Measurements from ENCODE around the gene PAX7.

PAX7 gene

DNA sequence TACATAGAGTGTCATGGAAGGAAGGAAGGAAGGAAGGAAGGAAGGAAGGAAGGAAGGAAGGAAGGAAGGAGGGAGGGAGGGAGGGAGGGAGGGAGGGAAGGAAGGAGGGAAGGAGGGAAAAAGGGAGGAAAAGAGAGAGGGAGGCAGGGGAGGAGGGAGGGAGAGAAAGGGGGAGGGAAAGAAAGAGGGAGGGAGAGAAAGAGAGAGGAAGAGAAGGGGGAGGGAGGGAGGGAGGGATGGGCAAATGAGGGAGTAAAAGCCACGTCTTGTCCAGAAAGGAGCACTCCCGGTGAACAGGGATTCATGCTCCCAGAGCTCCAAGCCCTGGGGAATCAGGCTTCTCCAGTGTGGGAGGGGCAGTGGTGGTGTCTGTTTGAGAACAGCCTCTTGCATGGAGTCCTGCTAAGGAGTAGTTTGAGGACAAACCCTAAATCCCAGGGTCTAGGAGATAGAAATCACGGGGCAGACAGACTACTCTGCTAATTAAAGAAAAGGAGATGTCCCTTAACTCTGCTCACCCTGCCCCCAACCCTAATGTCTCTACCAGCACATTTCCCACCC lies 157.3 kb downstream of the PAX7 start:
- in situ Hi-C loops (cut with MboI; ENCODE audit: low sequenced_read_pairs), result no loop called here

DNA sequence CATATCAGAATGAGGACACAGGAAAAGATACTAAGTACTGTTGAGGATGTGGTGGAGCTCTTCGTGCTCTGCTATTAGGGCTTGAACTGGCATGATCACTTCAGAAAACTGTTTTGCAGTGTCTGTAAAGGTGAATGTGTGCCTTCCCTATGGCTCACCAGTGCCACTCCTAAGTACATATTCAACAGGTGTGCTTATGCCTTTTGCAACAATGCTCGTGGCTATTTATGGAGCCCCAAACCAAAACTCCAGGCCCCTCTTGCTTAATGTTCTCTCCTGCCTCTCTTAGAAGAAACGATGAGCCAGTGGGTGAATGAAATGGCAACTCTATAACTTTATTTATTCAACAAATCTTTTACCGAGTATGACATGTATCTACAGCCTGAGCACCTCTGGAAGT lies 158.6 kb downstream of the PAX7 start:
- in situ Hi-C loops (cut with MboI; ENCODE audit: low sequenced_read_pairs), result no loop called here

DNA sequence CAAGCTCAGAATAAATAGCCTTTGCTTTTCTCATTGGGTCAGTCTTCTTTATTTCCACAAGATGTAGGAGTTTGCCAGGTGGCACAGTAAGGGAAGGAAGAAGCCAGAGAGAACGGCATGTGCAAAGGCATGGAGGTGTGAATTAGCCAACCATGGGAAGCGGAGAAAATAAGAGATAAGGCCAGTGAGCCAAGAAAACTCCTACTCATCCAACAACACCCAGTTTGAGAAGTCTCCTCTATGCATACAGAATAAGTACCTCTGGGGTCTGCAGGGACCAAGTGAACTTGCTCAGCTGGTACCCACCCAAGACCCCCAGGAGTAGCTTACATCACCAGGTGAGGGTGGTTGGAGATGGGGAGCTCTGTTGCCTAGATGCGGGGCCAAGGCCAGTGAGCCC lies 162.1 kb downstream of the PAX7 start:
- in situ Hi-C loops (cut with MboI; ENCODE audit: low sequenced_read_pairs), result no loop called here

DNA sequence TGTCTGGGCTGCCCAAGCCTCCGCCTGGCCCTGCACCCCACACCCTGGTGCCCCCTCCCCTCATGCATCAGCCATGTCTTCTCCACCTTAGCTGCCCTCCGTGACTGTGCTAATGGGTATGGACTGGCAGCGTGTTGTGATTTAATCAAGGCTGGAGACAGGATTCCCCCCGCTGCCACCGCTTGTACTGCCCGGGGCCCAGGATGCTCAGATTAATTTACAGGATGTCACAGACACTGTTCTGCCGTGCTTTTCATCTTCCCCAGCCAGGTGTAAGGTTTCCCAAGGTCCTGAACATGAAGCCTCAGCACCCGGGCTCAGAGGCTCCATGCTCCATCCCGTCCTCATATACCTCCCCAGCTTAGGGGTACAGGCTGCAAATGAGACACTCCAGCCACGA lies 162.5 kb downstream of the PAX7 start:
- in situ Hi-C loops (cut with MboI; ENCODE audit: low sequenced_read_pairs), result no loop called here

DNA sequence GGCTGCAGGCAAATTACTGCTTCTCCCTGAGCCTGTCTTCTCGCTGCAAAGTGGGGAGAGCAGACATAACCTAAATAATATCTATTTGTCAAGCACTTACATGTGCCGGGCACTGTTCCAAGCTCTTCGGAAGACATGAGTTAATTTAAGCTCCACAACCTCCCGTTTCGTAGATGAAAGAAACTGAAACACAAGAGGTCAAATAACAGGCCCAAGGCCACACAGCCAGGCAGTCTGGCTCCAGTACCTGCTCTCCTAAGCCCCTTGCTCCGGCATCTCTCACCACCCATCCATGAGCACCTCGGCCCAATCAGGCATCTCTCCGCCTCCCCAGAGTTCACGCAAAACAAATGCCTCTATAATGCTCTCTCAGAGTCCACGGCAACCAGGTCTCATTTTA lies 163.4 kb downstream of the PAX7 start:
- in situ Hi-C loops (cut with MboI; ENCODE audit: low sequenced_read_pairs), result no loop called here

DNA sequence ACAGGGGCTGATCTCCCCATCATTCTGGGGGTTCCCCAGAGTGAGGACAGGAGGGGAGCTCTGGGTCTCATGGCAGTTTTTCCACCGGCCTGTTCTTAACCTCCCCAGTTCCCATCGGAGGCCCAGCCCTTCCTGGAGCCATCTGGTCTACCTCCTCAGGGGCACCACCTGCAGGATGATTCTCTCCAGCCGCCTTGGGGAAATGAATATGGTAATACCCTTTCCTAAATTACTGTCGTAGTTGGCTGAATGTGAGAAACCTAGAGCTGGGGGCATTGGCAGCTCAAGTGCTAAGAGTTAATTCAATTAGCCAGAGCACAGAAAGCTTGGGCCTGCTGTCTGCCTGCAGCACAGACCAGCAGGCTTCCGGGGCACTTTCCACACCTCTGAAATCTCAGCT lies 163.9 kb downstream of the PAX7 start:
- in situ Hi-C loops (cut with MboI; ENCODE audit: low sequenced_read_pairs), result no loop called here

DNA sequence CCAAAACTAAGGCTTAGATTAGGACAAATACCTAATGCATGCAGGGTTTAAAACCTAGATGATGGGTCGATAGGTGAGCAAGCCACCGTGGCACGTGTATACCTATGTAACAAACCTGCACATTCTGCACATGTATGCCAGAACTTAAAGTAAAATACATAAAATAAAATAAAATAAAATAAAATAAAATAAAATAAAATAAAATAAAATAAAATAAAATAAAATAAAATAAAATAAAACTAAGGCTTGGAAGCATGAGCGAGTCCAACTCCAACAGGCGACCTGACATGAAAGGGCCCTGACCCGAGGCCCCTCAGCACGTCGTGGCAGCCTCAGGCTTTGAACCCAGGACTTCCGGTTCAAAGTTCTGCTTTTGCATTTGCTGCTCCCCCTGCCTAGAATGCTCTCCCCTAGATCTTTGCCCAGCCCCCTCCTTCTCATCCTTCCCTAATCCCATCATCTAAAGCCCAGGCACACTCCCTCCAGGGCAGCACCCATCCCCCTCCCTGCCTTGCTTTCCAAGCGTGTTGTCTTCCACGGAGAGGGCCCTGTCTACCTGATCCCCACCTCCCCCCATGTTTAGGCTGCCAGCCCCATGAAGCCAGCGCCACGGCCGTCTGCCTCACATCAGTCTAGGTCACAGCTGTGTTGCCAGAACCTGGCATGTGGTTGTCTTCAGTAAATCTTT lies 164.5 kb downstream of the PAX7 start:
- in situ Hi-C loops (cut with MboI; ENCODE audit: low sequenced_read_pairs), result no loop called here

DNA sequence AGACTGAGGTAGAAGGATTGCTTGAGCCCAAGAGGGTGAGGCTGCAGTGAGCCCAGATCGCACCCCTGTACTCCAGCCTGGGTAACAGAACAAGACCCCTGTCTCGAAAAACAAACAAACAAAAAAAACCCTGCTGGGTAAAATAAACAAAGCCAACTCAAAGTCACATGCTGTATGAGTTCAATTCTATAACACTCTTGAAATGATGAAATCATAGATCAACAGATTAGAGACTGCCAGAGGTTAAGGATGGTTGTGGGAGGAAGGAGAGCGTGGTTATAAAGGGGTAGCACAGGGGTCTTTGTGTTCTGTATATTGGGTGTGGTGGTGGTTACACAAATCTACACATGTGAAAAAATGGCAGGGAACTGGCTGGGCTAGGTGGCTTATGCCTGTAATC lies 166.3 kb downstream of the PAX7 start:
- in situ Hi-C loops (cut with MboI; ENCODE audit: low sequenced_read_pairs), result no loop called here
